SH-SY5Y (cell line): ENCODE results near the gene ASAP2.

Experiments
- GATA2 ChIP-seq: IDR thresholded peaks from 2 replicates; pipeline ENCODE4 v1.6.1; 2011; ENCODE audit warnings: mild to moderate bottlenecking, low read depth, low read length
- GATA3 ChIP-seq: IDR thresholded peaks from 2 replicates; pipeline ENCODE4 v1.6.1; 2011; ENCODE audit warnings: low read depth, mild to moderate bottlenecking, low read length, moderate library complexity

The ASAP2 gene

DNA sequence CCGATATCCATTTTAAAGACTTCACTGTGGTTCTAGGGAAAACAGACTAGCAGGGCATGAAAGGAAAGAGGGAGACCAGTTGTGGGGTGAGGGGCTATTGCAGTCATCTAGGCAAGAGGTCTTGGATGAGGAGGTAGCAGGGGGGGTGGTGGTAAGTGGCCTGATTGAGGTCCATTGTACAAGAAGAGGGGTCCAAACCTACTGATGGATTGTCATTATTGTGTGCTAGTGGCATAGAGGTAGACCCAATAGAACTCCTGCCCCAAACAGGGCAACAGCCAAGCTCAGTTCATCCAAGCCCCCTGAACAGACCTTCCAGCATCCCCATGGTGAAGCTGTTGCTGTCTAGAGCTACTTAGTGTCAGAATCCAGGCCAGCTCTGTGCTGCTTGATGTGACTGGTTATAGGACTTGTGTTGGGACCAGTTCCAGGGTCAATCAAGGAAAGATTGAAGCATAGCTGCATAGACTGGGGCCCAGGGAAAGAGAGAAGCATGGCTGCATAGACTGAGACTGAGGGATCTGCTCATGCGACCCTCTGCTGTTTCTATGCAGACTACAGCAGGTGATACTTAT, 7.0 kb downstream of the ASAP2 start:
- TF ChIP-seq GATA2 (no peak), GATA3 (no peak)

DNA sequence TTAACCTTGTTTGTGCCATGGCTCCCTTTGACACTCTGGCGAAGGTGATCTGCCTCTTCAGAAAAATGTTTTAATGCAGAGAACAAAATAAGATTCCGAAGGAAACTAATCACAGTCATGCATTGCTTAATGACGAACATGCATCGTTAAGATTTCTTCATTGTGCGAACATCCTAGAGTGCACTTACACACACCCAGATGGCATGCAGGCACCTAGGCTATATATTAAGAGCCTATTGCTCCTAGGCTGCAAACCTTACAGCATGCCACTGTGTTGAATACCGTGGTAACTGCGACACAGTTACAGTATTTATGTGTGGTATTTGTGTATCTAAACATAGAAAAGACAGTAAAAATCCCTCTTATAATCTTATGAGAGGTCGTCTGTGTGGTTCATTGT, 8.3 kb downstream of the ASAP2 start:
- TF ChIP-seq GATA2 (no peak), GATA3 (no peak)

DNA sequence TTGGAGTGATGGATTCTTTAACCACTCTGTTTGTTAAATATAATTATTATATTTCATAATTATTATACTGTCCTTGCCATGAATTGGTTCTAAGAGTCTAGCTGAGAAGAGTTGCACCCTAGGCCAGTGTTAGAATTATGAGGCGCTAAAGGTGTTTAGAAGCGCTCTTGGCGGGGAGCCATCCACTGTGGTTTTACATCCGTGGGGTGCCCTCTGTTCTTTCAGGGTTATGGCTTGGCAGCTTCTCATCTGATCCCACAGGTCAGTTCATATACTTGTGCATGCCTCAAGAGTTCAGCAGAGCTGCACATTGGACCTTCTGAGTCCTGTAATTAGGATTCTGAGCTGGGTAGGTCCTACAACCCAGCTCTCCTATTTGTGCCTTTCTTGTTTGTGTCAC, 9.1 kb downstream of the ASAP2 start:
- TF ChIP-seq GATA3 (no peak), GATA2 (no peak)

DNA sequence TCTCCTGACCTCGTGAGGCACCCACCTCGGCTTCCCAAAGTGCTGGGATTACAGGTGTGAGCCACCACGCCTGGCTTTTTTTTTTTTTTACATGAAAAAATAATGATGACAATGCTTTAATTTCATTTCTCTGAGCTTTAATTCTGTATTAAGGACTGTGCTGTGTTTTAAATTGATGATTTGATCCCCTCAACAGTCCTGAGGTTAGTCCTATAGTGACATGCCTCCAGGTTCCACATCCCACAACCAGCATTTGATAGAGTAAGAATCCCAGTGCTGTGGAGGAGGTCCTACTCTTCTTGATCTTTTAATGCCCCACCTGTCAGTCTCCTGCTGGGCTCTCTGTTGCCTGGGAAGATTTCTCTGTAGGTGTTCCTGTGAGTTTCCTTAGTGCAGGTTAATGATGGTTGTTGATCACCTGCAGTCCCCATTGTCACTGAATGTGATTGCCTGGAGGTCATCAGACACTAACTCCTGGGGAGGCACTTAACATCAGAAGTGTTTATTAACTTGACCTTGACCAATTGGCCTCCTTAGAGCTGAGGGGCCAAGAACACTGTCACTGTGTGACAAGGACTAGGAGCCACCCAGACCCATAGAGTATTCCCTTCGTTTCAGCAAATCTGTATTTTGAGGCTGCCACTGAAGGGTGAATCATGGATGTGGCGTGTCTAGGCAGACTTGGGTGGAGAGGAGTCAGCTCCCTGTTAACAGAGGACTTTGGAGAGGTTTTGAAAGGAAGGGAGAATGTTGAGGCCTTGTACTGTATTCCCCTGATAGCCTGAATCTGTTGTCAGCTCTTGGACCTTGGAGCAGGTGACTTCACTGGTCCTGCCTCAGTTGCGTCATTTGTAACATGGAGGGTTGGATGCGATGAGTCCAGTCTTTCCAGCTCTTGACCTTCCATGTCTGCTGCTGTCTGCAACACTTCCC, 11.5 kb downstream of the ASAP2 start:
- TF ChIP-seq GATA2 (no peak), GATA3 (no peak)

DNA sequence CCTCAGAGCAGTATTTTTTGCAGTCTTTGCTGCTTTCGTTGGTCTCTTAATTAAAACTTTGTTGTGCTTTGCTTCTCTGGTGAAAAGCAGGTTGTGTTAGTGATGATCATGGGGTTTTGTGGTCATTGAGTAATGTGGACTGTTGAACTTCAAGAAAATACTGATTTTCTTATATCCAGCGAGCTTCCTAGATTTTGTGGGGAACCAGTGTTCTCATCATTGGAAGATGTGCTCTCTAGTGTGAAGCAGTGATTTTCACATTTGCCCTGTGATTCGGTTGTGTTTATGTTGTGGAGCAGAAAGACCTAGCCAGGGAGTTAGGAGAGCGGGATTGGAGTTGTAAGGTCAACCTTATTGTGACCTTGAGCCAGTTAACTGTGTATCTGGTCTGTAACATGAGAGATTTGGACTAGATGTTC, 12.4 kb downstream of the ASAP2 start:
- TF ChIP-seq GATA3 (no peak), GATA2 (no peak)

DNA sequence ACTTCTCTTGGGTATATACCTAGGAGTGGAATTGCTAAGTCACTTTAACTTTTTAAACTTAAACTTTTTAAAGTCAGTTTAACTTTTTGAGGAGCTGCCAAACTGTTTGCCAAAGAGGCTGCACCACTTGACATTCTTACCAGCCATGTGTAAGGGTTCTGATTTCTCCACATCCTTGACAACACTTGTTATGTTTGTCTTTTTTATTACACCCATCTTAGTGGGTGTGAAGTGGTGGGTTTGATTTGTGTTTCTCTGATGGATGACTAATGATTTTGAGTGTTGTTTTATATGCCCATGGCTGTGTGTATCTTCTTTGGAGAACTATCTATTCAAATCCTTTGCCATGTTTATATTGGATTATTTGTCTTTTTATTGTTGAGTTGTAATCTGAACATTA, 13.6 kb downstream of the ASAP2 start:
- TF ChIP-seq GATA3 (no peak), GATA2 (no peak)

DNA sequence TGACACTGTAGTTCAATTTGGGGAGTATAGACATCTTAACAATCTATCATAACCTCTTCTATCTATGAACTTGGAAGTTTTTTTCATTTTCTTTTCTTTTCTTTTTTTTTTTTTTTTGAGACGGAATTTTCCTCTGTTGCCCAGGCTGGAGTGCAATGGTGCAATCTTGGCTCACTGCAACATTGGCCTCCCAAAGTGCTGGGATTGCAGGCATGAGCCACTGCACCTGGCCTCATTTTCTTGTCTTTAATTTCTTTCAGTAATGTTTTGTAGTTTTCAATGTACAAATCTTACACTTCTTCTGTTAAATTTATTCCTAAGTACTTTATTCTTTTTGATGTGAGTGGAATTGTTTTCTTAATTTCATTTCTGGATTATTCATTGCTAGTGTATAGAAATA, 14.6 kb downstream of the ASAP2 start:
- TF ChIP-seq GATA3 (no peak), GATA2 (no peak)

DNA sequence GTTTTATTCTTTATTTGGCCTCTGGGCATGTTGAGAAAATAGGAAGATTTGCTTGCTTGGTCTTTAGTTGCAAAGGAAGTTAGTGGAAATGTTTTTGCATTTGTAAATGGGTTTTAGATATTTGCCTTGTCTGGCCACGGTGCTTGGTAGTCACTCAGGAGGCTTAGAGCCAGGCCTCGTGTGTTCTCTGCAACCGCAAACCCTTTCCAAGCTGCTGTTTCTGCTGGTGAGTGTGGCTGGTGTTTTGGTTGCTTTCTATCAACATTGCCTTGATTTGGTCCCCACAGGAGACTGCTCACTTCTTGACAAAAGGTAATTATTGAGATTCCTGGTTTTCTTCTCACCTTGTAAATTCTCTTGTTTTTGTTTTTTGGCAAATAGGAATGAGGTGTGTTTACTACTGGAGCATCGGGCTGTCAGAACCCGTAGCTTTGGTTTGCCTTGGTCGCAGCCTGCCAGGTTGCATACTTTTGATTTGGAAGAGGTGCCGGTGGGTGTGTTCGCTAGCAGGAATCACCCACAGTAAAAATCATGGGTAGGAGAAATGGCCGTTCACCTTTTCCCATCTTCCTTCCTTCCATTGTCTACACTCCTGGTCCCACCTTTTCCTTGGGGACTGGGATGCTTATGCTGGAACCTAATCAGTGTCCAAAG, 15.8 kb downstream of the ASAP2 start:
- TF ChIP-seq GATA3 (no peak), GATA2 (no peak)

DNA sequence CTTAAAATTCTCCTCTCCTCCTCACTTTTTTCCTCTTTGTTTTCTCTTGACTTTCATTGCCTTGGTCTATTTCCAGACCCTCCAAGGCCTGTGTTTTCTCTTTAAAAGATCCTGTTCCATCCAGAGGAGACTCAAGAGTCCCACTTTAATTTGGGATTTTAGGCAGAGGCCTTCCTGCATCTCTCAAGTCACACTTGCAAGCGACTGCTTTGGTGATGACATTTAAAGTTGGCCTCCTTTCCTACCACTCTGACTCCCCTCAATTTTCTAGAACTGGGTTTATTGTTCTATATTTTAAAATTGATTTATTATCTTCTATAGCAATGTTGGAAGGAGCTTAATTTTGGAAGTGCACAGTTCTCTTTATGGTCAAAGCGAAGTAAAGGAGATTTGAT, 16.3 kb downstream of the ASAP2 start:
- TF ChIP-seq GATA2 (no peak), GATA3 (no peak)

DNA sequence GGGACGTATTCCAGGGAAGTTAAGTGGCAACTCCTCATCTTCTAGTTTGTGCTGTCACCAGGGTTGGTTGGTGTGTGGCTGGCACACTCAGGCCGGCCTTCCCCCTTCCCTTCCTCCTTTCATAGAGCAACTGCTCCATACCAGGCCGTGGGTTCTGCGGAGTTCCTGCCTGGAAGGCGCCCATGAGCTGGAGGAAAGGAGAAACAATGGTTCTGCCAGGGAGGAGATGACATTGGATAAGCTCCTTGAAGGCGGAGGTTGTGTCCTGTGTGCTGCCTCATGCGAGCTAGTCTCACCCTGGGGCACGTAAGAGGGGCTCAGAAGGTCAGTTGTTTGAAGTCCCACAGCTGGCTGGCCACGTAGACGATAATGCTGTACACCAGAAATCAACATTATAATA, 19.2 kb downstream of the ASAP2 start:
- TF ChIP-seq GATA3 (no peak), GATA2 (no peak)

DNA sequence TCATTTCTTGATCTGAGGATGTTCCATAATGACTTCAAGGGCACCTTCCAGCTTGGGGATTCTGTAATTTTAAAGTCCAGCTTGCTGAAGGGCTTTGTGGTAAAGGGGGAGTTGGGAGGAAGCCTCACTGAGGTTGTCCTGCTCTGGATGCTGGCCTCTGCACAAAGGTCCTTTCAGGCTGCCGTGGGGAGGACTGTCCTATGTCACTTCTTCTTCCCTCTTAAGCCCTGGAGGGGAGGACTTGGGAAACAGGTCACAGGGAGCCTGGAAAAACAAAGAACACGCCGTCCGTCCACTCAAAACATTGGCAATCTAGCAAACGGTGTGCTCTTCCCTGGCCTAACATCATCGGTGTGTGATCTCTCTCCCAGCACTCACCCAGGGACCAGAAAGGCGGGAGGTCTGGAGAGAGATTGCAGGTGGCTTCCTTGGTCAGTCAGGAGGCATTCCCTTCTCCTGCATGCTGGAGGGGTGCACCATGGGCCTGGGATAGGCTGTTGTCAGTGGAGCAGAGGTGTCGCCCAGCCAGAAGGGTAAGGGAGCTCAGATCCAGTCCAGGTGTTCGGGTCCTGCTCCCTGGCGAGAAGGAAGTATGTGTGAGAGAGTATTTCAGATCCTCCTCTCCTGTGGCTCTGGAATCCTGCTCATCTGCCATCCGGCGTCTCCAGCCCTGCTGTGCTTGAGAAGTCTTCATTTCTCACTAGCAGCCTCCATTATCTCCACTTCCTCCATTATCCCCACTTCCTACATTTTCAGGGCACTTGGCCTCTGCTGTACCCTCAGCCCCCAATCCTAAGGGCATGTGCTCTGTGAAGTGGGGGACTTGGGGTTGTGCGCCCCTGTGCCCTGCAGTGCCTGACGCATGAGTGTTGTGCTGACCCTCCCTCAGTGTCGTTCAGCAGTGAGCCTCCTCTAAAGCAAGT, 20.1 kb downstream of the ASAP2 start:
- TF ChIP-seq GATA3 (no peak), GATA2 (no peak)

DNA sequence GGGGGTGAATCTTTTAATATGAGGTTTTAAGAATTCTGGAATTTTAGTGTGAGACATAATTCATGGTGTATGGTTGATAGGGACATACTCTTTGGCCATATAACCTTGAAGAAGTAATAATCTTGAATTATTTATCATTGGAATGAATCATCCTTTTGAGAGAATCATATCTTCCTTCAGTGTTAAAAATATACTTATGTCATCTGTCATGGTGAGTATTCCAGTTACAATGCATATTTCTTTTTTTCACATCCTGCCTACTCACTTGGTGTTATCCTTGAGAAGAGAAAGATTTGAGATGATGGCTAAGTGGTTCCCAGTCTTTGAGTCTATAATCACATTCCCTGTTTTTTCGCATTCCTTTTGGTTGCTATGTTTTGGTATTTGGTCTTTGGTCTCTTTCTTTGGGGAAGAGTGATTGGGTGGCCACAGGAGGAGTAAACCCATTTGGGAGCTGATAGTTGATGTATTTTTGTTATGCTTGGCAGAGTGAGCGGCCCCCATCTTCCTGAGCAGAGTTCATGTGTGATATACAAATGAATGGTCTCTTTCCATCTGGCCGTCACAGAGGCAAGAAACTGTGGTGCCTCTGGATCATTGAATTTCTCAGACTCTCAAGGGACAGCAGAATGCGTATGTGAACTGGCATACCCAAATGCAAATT, 21.6 kb downstream of the ASAP2 start:
- TF ChIP-seq GATA2 (no peak), GATA3 (no peak)

DNA sequence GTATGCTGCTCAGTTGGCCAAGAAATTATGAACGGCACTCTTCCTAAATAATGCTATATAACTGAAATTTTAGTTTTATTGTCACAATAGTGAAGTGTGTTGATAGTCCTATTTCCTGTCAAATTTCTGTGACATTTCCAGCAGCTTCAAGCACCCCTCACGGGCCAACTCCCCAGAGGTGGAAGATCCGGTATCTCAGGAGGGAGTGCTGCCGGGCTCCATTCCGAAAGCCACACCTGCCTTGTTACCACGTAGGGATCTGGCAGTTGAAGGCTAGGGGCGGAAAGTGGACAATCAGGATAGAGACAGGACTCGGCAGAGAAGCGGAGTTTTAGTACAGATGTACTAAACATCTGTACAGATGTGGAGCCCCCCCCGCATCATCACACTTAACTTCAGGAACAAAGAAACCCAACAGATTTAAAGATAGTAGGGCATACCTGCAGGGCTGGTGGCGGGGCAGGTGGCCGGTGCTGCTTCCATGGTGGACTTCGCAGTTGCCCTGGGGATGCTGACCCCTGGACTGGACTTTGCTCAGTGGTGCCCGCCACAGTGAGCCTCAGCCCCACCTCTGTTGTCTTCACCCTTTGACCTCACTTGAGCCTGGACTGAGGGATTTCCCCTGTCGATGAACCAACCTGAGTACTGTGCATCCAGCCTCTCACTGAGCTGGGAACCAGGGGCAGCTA, 22.3 kb downstream of the ASAP2 start:
- TF ChIP-seq GATA3 (no peak), GATA2 (no peak)
